K562 (cell line): ENCODE measurements around the gene PACS2. TPM values are rescaled to one million over a fixed set of nuclear protein-coding genes. Genes with fewer than 3 reads are reported as not detected.

Source experiments
- ATAC-seq: fragments of 200-7000 bp; cut with Tn5 transposase; 3 replicates; pipeline ENCODE4 v1.9.1; 2020; ENCODE audit warnings: moderate library complexity
- BruUV-seq: library from RNA; stranded (reverse); fragments of 400-500 nt; replicated peaks from 2 replicates; lab custom pipeline; 2021; lab: Mats Ljungman, UMichigan
- CTCF ChIA-PET: fragments of 300-600 bp; formaldehyde crosslinking; extraction: SDS; loops from one replicate; lab custom pipeline; 2021; ENCODE audit warnings: low intra/inter-chr PET ratio; lab: Yijun Ruan, JAX
- POLR2A ChIA-PET: fragments of 300-600, 350-650 bp; sonication (Branson Sonifier 250); formaldehyde crosslinking; extraction: SDS; loops from one replicate; lab custom pipeline; 2021; ENCODE audit warnings: antibody characterized with exemption, inconsistent platforms; lab: Yijun Ruan, JAX
- DNase-seq, 4 experiments: peaks; one replicate each; pipeline versions ENCODE4 v3.0.0 to v3.0.0-alpha.2; 2011 to 2018; ENCODE audit warnings: low spot score in 3 of 4, mixed read lengths in 3 of 4; ENCODE audit errors: extremely low read depth in 1 of 4
- FAIRE-seq: peaks from 2 replicates; lab custom pipeline; 2011; peaks lifted over from hg19 to GRCh38; lab: Jason Lieb, UNC
- H2AFZ ChIP-seq: 2 replicates; pipeline ENCODE4 v1.6.0; 2011; ENCODE audit warnings: low read depth, low read length, control low read depth, inconsistent platforms
- H3K27ac ChIP-seq: fragments of 200-600 bp; 3 replicates; pipeline ENCODE4 v1.8.0; 2011; ENCODE audit warnings: low read depth, mild to moderate bottlenecking, control low read depth, inconsistent platforms, low read length, moderate library complexity, mixed read lengths; ENCODE audit errors: extremely low read depth
- H3K27me3 ChIP-seq, 2 experiments: fragments of 300-600 bp in 1 of 2; 2 replicates in 1 of 2; 3 replicates in 1 of 2; pipeline versions ENCODE4 v1.6.0 to v1.8.0; 2011; ENCODE audit warnings: inconsistent platforms in 2 of 2, low read length in 2 of 2, mild to moderate bottlenecking in 1 of 2, mixed read lengths in 1 of 2, moderate library complexity in 1 of 2; ENCODE audit not compliant: control insufficient read depth in 2 of 2, insufficient read depth in 2 of 2
- H3K36me3 ChIP-seq: fragments of 300-600 bp; 3 replicates; pipeline ENCODE4 v1.8.0; 2011; ENCODE audit warnings: mild to moderate bottlenecking, low read length, inconsistent platforms; ENCODE audit not compliant: control insufficient read depth, insufficient read depth
- H3K4me1 ChIP-seq, 2 experiments: fragments of 200-600 bp in 1 of 2; replicated peaks in 1 of 2; 2 replicates in 1 of 2; 3 replicates in 1 of 2; pipeline versions ENCODE4 v1.5.1 to v1.8.0; 2011; ENCODE audit warnings: inconsistent platforms in 2 of 2, low read length in 2 of 2, mild to moderate bottlenecking in 1 of 2, mixed read lengths in 1 of 2, moderate library complexity in 1 of 2; ENCODE audit not compliant: control insufficient read depth in 2 of 2, insufficient read depth in 2 of 2
- H3K4me2 ChIP-seq: 2 replicates; pipeline ENCODE4 v1.6.1; 2011; ENCODE audit warnings: low read length, control low read depth, inconsistent platforms, mixed read lengths; ENCODE audit not compliant: insufficient read depth
- H3K4me3 ChIP-seq: fragments of 200-600 bp; sonication (generic), shearing (Covaris generic); 2 replicates; pipeline ENCODE4 v1.5.1; 2016; ENCODE audit warnings: control low read depth, inconsistent platforms
- H3K79me2 ChIP-seq: fragments of 200-600 bp; 3 replicates; pipeline ENCODE4 v1.8.0; 2011; ENCODE audit warnings: low read length, inconsistent platforms; ENCODE audit not compliant: control insufficient read depth, insufficient read depth
- H3K9ac ChIP-seq, 2 experiments: 2 replicates each; pipeline versions ENCODE4 v1.6.0 to v1.6.1; 2011; ENCODE audit warnings: low read depth in 2 of 2, low read length in 2 of 2, control low read depth in 1 of 2, inconsistent platforms in 1 of 2, mild to moderate bottlenecking in 1 of 2, mixed read lengths in 1 of 2; ENCODE audit not compliant: insufficient read depth in 1 of 2
- H3K9me1 ChIP-seq: one replicate; pipeline ENCODE4 v1.6.0; 2011; ENCODE audit warnings: inconsistent platforms, mild to moderate bottlenecking, low read length, moderate library complexity; ENCODE audit not compliant: control insufficient read depth, insufficient read depth
- H3K9me3 ChIP-seq: replicated peaks from 2 replicates; pipeline ENCODE4 v1.5.1; 2011; ENCODE audit warnings: low read depth, low read length, inconsistent platforms; ENCODE audit not compliant: control insufficient read depth, insufficient read depth
- H4K20me1 ChIP-seq: replicated peaks from 2 replicates; pipeline ENCODE4 v1.6.1; 2011; ENCODE audit warnings: low read length, inconsistent platforms, mixed read lengths; ENCODE audit not compliant: control insufficient read depth, insufficient read depth
- BRF1 ChIP-seq: IDR thresholded peaks from 3 replicates; pipeline ENCODE4 v1.6.1; 2011; ENCODE audit warnings: borderline replicate concordance, mild to moderate bottlenecking; ENCODE audit not compliant: insufficient read length; ENCODE audit errors: extremely low read depth
- EP400 ChIP-seq: fragments of 450-650 bp; IDR thresholded peaks from 2 replicates; pipeline ENCODE4 v1.6.1; 2017; ENCODE audit warnings: antibody characterized with exemption, mild to moderate bottlenecking, moderate library complexity
- FOXJ2 ChIP-seq: fragments of 200-800 bp; sonication (Bioruptor generic); IDR thresholded peaks from 2 replicates; pipeline ENCODE4 v1.6.1; 2016; ENCODE audit warnings: missing genetic modification characterization, missing compliant biosample characterization
- KAT7 ChIP-seq: sonication (generic); formaldehyde crosslinking; IDR thresholded peaks from 2 replicates; pipeline ENCODE4 v1.8.0; 2022; ENCODE audit warnings: missing genetic modification reagents, mild to moderate bottlenecking, borderline replicate concordance
- NR2C2 ChIP-seq, 2 experiments: fragments of 200-800 bp in 1 of 2; sonication (Bioruptor generic) in 1 of 2; sonication (generic) in 1 of 2; formaldehyde crosslinking in 1 of 2; IDR thresholded peaks; 2 replicates each; pipeline versions ENCODE4 v1.6.1 to v1.8.0; 2016 to 2022; ENCODE audit warnings: mild to moderate bottlenecking in 1 of 2, missing compliant biosample characterization in 1 of 2, missing genetic modification characterization in 1 of 2, missing genetic modification reagents in 1 of 2
- POLR2A ChIP-seq: fragments of 450-650 bp; conservative IDR thresholded peaks from 2 replicates; pipeline ENCODE4 v1.6.1; 2016
- ZNF263 ChIP-seq: sonication (generic); formaldehyde crosslinking; IDR thresholded peaks from 2 replicates; pipeline ENCODE4 v1.8.0; 2022; ENCODE audit warnings: mild to moderate bottlenecking, missing genetic modification reagents, borderline replicate concordance
- ZNF561 ChIP-seq: fragments of 450-650 bp; formaldehyde crosslinking; conservative IDR thresholded peaks from 2 replicates; pipeline ENCODE4 v1.4.0; 2020; ENCODE audit warnings: mild to moderate bottlenecking, moderate library complexity
- WGBS: fragments of 100-300 bp; shearing (Covaris generic); methylation state at CpG from one replicate; pipeline ENCODE4 v1.1.6; 2016; ENCODE audit warnings: low coverage, mixed read lengths; ENCODE audit not compliant: insufficient coverage; ENCODE audit errors: missing lambda C conversion rate; 5-methylcytosine and 5-hydroxymethylcytosine counted together
- in situ Hi-C: fragments of 300-500 bp; cut with MboI; formaldehyde crosslinking; loops from 4 replicates; pipeline ENCODE4 v1.15.0; 2018; ENCODE audit warnings: inconsistent platforms, mixed read lengths
- intact Hi-C: fragments of 100-400 bp; cut with micrococcal nuclease; formaldehyde crosslinking; loops from 2 replicates; pipeline ENCODE4 v1.14.2; 2022
- polyA plus RNA-seq, 8 experiments: library from polyadenylated mRNA; depleted of rRNA in 4 of 8; stranded (reverse) in 5 of 8; unstranded in 3 of 8; fragments of >200 nt; fragmentation: Nextera tagmentation in 2 of 8; fragmentation: Illumina TruSeq in 1 of 8; extraction: Ambion mirVana in 2 of 8; extraction: Trizol in 1 of 8; gene quantifications; 2 replicates each; pipeline versions ENCODE4 v1.2.1 to v1.2.3, GENCODE V29; 2011 to 2014; ENCODE audit warnings: inconsistent platforms in 1 of 8, missing spikeins in 1 of 8
- total RNA-seq, 7 experiments: library from RNA; depleted of rRNA in 6 of 7; stranded (reverse); fragments of >200 nt in 6 of 7; fragmentation: Illumina TruSeq in 2 of 7; extraction: Trizol in 2 of 7; gene quantifications; 2 replicates each; pipeline versions ENCODE4 v1.2.1 to v1.2.3, GENCODE V29; 2011 to 2021; ENCODE audit warnings: low replicate concordance in 1 of 7

Gene PACS2
- total and polyA plus RNA-seq, 9 of the 15 experiments (the other 6 are each of a cell fraction or from before 2014, with no cell fraction given) = 0.11 to 20.8 (median 9.9) TPM

DNA sequence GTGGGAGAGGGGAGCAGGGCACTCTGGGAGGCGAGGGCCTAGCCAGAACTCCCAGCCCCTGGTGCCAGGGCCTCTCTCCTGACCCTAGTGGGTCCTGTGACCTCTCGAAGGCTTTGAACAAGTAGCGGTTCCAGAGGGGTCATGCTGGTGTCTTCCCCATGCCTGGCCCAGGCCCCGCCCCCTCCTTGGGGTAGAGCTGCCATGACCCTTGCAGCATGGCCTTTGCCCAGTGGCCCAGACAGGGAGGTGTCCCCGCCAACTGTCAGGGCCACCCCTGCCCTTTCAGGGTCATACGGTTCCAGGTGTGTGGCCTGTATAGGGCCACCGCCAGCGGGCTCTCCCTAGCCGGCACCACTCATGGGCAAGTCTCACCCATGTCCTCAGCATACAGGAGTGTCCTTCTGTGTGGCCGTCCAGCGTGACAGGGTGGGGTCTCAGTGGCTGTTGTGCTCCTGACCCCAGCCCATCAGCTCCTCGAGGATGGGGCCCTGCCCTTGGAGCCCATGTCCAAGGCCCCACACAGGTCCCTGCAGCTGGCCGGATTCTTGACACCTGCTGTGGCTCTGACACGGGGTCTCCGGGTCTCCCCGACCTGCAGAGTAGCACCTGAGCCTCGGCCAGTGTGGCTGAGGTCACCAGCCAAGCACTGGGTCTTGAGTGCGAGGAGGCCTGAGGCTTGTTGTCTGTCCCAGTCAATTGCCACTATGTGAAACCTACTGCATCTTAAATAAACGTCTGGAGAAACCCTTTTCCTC is 34.6 kb downstream of the PACS2 start:
- Histone ChIP-seq H3K4me2 (no peak overlapping the region), H3K9ac (no peak overlapping the region; a peak in 1 of 4 replicates), H2AFZ (no peak overlapping the region), H3K79me2 (no peaks in the 10 kb centered on the region; the same call in 2 of the 3 replicates), H3K9me1 (no peaks in the 10 kb centered on the region), H3K9me3 (no peaks in the 10 kb centered on the region), H4K20me1 (0 out of 2 replicates have a peak, but pooled peaks cover 3% of the 10 kb centered on the region), H3K27ac (no peak overlapping the region), H3K36me3 (no peaks in the 10 kb centered on the region), H3K4me3 (no peak overlapping the region), H3K4me1 (peaks cover 10 to 54% of the 10 kb centered on the region in 2 experiments; a peak in 4 of 5 replicates), H3K27me3 (no peaks in the 10 kb centered on the region)
- CTCF ChIA-PET = no interaction called here
- POLR2A ChIA-PET = no interaction called here
- WGBS = 75% methylated on average over 18 of the region's 19 CpGs
- ATAC-seq = no peak
- no TSS peak for BruUV-seq
- intact Hi-C loops (no loop called here), in situ Hi-C loops (loop anchor here (10.0 kb wide), 1 partner anchor 84 kb away; no protein-coding TSS in a partner anchor)
- FAIRE-seq = no peak
- no peak for TF ChIP-seq ZNF263 (CRISPR knock-in tag)
- no peak for TF ChIP-seq ZNF561
- TF ChIP-seq EP400 = no peak
- no peak for TF ChIP-seq POLR2A
- TF ChIP-seq BRF1 = no peak
- no peak for TF ChIP-seq NR2C2 (CRISPR knock-in tag; IDR thresholded peaks at IDR 0.05)
- TF ChIP-seq NR2C2 (tag; IDR thresholded peaks at IDR 0.05) = no peak
- no peak for TF ChIP-seq KAT7 (CRISPR knock-in tag)
- TF ChIP-seq FOXJ2 (tag) = no peak
- DNase-seq = no peak
